Left hindlimb (tissue), 1 donor: ENCODE results near the gene NFKB2.

Experiments used
- DNase-seq: peaks from one replicate; pipeline ENCODE4 v3.0.0-alpha.2; 2018

NFKB2 gene

GRCh38 chr10:102424916-102425315 lies 29.4 kb downstream of the NFKB2 start:
- DNase-seq = peak; percentile 32

GRCh38 chr10:102425444-102425843 lies 29.9 kb downstream of the NFKB2 start:
- peak; percentile 28 for DNase-seq

GRCh38 chr10:102426803-102427287 lies 31.3 kb downstream of the NFKB2 start:
- DNase-seq = peak; percentile 18

- DNase-seq = no peak
These were observed 34.0 kb downstream of the NFKB2 start for GRCh38 chr10:102429468-102429867.

GRCh38 chr10:102431452-102432124 lies 36.1 kb downstream of the NFKB2 start:
- DNase-seq = no peak

GRCh38 chr10:102432162-102432950 lies 36.9 kb downstream of the NFKB2 start, which contains the start of gene CUEDC2:
Gene CUEDC2 (minus strand): TSS chr10:102432574. CDS start chr10:102425188, 7,386 bp downstream.
- peak; percentile 97 for DNase-seq

GRCh38 chr10:102433619-102434046 lies 38.1 kb downstream of the NFKB2 start:
- peak; percentile 29 for DNase-seq

GRCh38 chr10:102434394-102435132 lies 39.1 kb downstream of the NFKB2 start:
- peak; percentile 43 for DNase-seq

- no peak for DNase-seq
These were observed 39.6 kb downstream of the NFKB2 start for GRCh38 chr10:102435133-102435497.

- DNase-seq = peak; percentile 43
These were observed 40.2 kb downstream of the NFKB2 start for GRCh38 chr10:102435529-102436233.

GRCh38 chr10:102436312-102436711 lies 40.8 kb downstream of the NFKB2 start:
- no peak for DNase-seq

GRCh38 chr10:102437515-102437914 lies 42.0 kb downstream of the NFKB2 start:
- DNase-seq = no peak

- no peak for DNase-seq
These were observed 42.9 kb downstream of the NFKB2 start for GRCh38 chr10:102438374-102438773.

- DNase-seq = no peak
These were observed 49.3 kb downstream of the NFKB2 start for GRCh38 chr10:102444851-102445250.

- no peak for DNase-seq
These were observed 54.0 kb downstream of the NFKB2 start for GRCh38 chr10:102449321-102450123.

- no peak for DNase-seq
These were observed 54.5 kb downstream of the NFKB2 start for GRCh38 chr10:102450124-102450373.

GRCh38 chr10:102450374-102451104 lies 55.0 kb downstream of the NFKB2 start:
- DNase-seq = peak; percentile 84

- no peak for DNase-seq
These were observed 55.8 kb downstream of the NFKB2 start, which contains the start of gene C10orf95 for GRCh38 chr10:102451105-102451969. Gene C10orf95 (minus strand): TSS chr10:102451543. CDS start chr10:102451093, 450 bp downstream.
